Peyer's patch (tissue), 4 donors: ENCODE data around the gene AKAP13. TPM values are rescaled to one million over a fixed set of nuclear protein-coding genes. Genes with fewer than 3 reads are reported as not detected.
"Not testable (repeated sequence)": the region's sequence is repeated elsewhere in the genome, so short reads cannot be mapped to it uniquely, and the experiment has no call there.

Experiments used
- DNase-seq, 3 donors: peaks; one replicate each; pipeline ENCODE4 v3.0.0-alpha.2; 2017 to 2019
- H3K27ac ChIP-seq, 4 donors: fragments of 200-600 bp; sonication (generic); one replicate each; pipeline ENCODE4 v1.5.1; 2016 to 2019
- H3K27me3 ChIP-seq, 2 donors: fragments of 200-600 bp; sonication (generic); one replicate each; pipeline ENCODE4 v1.5.1; 2019
- H3K36me3 ChIP-seq, 3 donors: fragments of 200-600 bp; sonication (generic); one replicate each; pipeline ENCODE4 v1.5.1; 2016 to 2019
- H3K4me1 ChIP-seq, 4 donors: fragments of 200-600 bp; sonication (generic); one replicate each; pipeline ENCODE4 v1.5.1; 2016 to 2019
- H3K4me3 ChIP-seq, 4 donors: fragments of 200-600 bp; sonication (generic); 1 replicate in 3 of 4; 2 replicates in 1 of 4; pipeline ENCODE4 v1.5.1; 2016 to 2019; ENCODE audit warnings: mild to moderate bottlenecking in 1 of 4
- H3K9me3 ChIP-seq, 4 donors: fragments of 200-600 bp; sonication (generic); one replicate each; pipeline ENCODE4 v1.5.1; 2016 to 2019; ENCODE audit warnings: mild to moderate bottlenecking in 1 of 4
- POLR2A ChIP-seq, 2 donors: fragments of 450-650 bp; IDR thresholded peaks; one replicate each; pipeline ENCODE4 v1.5.1; 2017; ENCODE audit warnings: antibody characterized with exemption in 2 of 2, mild to moderate bottlenecking in 2 of 2, moderate library complexity in 2 of 2
- total RNA-seq, 4 donors: library from RNA; depleted of rRNA; stranded (reverse); fragments of >200 nt; gene quantifications; one replicate each; pipeline ENCODE4 v1.1.0, GENCODE V29; 2016
- TF ChIP-seq, protein P1 (sequence below), 6 experiments: fragments of 450-650 bp in 4 of 6; fragments of 200-600 bp in 2 of 6; sonication (generic) in 1 of 6; IDR thresholded peaks; one replicate each; pipeline ENCODE4 v1.5.1; 2017 to 2019; ENCODE audit warnings: antibody characterized with exemption in 6 of 6, mild to moderate bottlenecking in 3 of 6, moderate library complexity in 1 of 6

Gene AKAP13
- total RNA-seq, 4 donors from 2014 or later: 166 to 742 (median 242) TPM

DNA sequence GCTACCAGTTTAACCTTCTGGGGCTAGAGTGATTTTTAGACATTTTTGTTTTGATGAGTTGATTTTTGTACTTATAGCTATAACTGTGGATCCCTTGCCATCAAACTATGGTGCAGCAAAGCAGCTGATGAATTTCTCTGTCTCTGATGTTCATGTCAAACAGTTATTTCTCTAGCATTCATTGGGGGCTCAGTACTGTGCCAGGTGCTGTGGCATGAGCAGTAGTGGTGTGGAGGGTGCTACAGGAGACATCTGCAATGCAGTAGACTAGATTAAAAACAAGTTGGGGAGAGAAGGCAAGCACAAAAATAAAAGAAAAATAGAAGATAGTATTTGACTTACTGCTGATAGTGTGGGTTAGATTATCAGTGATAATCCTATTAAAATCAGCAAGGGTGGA is 95.3 kb downstream of the AKAP13 start:
- Histone ChIP-seq H3K9me3 (no peaks in the 10 kb centered on the region), H3K27ac (peak overlapping the region in 1 of 4 donors; percentile 53), H3K4me3 (no peak overlapping the region), H3K27me3 (no peaks in the 10 kb centered on the region), H3K36me3 (no peaks in the 10 kb centered on the region), H3K4me1 (peaks cover 0 to 9% (median 7%) of the 10 kb centered on the region in 4 donors)
- no peak for TF ChIP-seq POLR2A (IDR thresholded peaks at IDR 0.05)
- TF ChIP-seq, protein P1, sequence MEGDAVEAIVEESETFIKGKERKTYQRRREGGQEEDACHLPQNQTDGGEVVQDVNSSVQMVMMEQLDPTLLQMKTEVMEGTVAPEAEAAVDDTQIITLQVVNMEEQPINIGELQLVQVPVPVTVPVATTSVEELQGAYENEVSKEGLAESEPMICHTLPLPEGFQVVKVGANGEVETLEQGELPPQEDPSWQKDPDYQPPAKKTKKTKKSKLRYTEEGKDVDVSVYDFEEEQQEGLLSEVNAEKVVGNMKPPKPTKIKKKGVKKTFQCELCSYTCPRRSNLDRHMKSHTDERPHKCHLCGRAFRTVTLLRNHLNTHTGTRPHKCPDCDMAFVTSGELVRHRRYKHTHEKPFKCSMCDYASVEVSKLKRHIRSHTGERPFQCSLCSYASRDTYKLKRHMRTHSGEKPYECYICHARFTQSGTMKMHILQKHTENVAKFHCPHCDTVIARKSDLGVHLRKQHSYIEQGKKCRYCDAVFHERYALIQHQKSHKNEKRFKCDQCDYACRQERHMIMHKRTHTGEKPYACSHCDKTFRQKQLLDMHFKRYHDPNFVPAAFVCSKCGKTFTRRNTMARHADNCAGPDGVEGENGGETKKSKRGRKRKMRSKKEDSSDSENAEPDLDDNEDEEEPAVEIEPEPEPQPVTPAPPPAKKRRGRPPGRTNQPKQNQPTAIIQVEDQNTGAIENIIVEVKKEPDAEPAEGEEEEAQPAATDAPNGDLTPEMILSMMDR (IDR thresholded peaks at IDR 0.05): no peak
- DNase-seq: no peak

DNA sequence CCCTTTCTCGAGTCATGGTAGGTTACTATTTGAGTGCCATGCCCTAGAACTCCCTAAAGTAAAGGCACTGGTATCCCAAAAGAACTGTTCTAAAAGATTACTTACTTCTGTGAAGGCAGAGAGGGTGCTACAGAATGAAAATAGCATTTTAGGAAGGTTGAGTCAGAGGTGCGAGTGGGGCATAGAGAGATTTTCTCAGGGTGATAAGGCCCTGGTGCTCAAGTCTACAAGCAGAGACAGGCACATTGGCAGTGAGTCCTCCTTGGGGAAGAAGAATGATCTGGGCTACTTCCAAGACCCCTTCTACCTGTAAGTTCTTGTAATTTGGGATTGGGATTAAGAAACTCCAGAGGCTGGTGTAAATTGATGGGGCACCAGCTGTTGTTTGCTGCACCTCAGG is 96.7 kb downstream of the AKAP13 start:
- H3K36me3 ChIP-seq: no peaks in the 10 kb centered on the region
- H3K27me3 ChIP-seq: no peaks in the 10 kb centered on the region
- DNase-seq: no peak
- H3K27ac ChIP-seq: no peak overlapping the region
- no peak for TF ChIP-seq POLR2A (IDR thresholded peaks at IDR 0.05)
- TF ChIP-seq, protein P1 (IDR thresholded peaks at IDR 0.05): no peak
- H3K4me3 ChIP-seq: no peak overlapping the region
- no peaks in the 10 kb centered on the region for H3K9me3 ChIP-seq
- H3K4me1 ChIP-seq: peaks cover 0 to 14% (median 8%) of the 10 kb centered on the region in 4 donors

DNA sequence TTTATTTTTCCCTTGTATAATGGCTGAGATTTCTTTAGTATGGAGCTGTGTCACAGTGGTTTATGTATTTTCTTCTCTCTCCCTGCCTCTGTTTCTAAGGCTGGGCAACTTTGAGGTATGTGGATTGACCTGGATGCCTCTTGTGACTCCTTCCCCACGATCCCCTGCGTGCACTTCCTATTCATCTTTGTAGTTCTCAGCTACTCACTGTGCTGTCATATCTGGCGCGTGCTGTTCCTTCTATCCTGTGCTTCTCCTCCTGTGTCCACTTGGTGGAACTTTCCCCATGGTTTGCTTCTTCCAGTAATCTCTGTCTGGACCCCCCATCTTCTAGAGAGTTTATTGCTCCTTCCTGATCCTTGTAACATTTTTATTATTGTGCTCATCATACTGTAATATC is 97.3 kb downstream of the AKAP13 start:
- H3K4me1 ChIP-seq: peaks cover 0 to 14% (median 8%) of the 10 kb centered on the region in 4 donors
- H3K4me3 ChIP-seq: no peak overlapping the region
- H3K27me3 ChIP-seq: no peaks in the 10 kb centered on the region
- TF ChIP-seq, protein P1 (IDR thresholded peaks at IDR 0.05): no peak
- no peak for TF ChIP-seq POLR2A (IDR thresholded peaks at IDR 0.05)
- no peaks in the 10 kb centered on the region for H3K36me3 ChIP-seq
- H3K27ac ChIP-seq: no peak overlapping the region
- H3K9me3 ChIP-seq: no peaks in the 10 kb centered on the region
- no peak for DNase-seq

DNA sequence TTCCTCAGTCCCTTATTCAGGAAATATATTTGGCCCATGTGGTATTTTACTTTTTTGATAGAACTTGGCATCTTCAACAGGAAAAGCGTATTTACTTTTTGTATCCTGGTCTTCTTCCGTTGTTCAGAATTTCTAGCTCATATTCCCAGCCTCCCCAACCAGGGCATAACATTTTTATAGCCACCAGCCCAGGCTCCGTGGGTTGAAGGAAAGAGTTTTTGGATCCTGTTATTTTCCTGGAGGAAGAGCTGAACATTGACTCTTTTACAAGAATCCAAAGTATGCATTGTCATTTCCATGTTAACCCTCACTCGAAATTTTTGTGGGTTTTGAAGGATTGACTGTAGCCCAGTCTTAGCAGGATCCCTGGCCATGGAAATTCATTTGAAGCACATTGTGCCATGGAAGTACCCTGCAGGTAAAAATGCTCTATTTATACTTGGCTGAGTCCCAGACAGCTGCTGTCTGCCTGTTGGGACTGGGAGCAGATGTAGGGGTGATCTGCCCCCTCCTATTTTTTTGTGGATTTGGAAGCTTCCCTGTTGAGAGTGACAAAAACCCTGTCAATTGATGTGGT is 98.8 kb downstream of the AKAP13 start:
- Histone ChIP-seq H3K27me3 (no peaks in the 10 kb centered on the region), H3K4me1 (peaks cover 0 to 9% (median 3%) of the 10 kb centered on the region in 4 donors), H3K4me3 (no peak overlapping the region), H3K9me3 (no peaks in the 10 kb centered on the region), H3K27ac (peak overlapping the region in 1 of 4 donors; percentile 5), H3K36me3 (no peaks in the 10 kb centered on the region)
- TF ChIP-seq POLR2A (IDR thresholded peaks at IDR 0.05): no peak
- TF ChIP-seq, protein P1 (IDR thresholded peaks at IDR 0.05): no peak
- no peak for DNase-seq

DNA sequence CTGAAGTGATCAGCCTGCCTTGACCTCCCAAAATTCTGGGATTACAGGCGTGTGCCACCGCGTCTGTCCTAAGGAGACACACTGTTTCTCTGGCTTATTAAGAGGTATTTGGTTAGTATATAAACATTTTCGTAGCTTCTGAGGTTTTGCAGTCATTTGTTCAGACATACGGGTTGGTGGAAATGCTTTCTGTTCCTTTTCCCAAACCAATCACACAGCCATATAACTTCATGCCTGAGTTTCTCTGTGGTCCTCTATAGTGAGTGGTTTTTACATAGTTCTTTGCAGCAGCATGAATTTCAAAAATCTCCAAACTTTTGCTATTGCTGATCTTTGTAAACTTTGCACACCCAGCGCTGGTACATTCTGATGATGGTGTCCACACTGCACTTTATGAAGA is 100.5 kb downstream of the AKAP13 start:
- H3K27me3 ChIP-seq: no peaks in the 10 kb centered on the region
- no peak for DNase-seq
- peaks cover 0 to 6% (median 0%) of the 10 kb centered on the region in 4 donors for H3K4me1 ChIP-seq
- no peak overlapping the region for H3K27ac ChIP-seq
- H3K9me3 ChIP-seq: no peaks in the 10 kb centered on the region
- no peak overlapping the region for H3K4me3 ChIP-seq
- no peaks in the 10 kb centered on the region for H3K36me3 ChIP-seq
- no peak for TF ChIP-seq POLR2A (IDR thresholded peaks at IDR 0.05)
- TF ChIP-seq, protein P1 (IDR thresholded peaks at IDR 0.05): no peak

DNA sequence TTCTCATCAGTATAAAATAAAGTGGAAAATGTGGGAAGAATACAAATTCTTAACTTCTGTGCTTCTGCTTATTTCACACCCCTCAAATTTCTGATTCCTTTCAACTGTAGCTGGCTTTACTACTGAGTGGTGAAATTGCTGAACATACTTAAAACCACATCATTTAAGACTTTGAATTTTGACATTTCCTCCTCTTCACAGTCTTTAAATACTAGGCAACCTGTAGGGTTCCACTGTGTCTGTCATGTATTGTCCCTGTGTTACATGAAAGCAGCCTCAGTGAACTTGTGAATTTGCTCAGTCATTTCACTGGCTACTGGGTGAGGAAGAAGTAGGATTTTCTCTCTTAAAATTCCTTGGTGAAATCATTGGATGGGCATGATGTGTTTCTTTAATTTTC is 101.1 kb downstream of the AKAP13 start:
- not testable (repeated sequence) for H3K27me3 ChIP-seq, H3K9me3 ChIP-seq, H3K27ac ChIP-seq, H3K4me1 ChIP-seq, DNase-seq, H3K4me3 ChIP-seq, H3K36me3 ChIP-seq
